HL-60 (cell line): ENCODE measurements around the gene MYCBP2.

Experiments used
- GABPA ChIP-seq: IDR thresholded peaks from 2 replicates; pipeline ENCODE4 v1.6.1; 2012; ENCODE audit warnings: low read depth
- POLR2AphosphoS5 ChIP-seq: IDR thresholded peaks from 2 replicates; pipeline ENCODE4 v1.6.1; 2012; ENCODE audit warnings: low read depth
- SPI1 ChIP-seq: IDR thresholded peaks from 2 replicates; pipeline ENCODE4 v1.6.1; 2012; ENCODE audit warnings: low read depth, mild to moderate bottlenecking, borderline replicate concordance
- TF ChIP-seq, protein P1 (sequence below): IDR thresholded peaks from one replicate; pipeline ENCODE4 v1.5.1; 2011; ENCODE audit warnings: low read length, control low read depth, inconsistent platforms; ENCODE audit not compliant: insufficient read depth
- TF ChIP-seq, protein P2 (sequence below): IDR thresholded peaks from 2 replicates; pipeline ENCODE4 v1.6.1; 2012; ENCODE audit warnings: low read depth; ENCODE audit not compliant: insufficient replicate concordance

DNA sequence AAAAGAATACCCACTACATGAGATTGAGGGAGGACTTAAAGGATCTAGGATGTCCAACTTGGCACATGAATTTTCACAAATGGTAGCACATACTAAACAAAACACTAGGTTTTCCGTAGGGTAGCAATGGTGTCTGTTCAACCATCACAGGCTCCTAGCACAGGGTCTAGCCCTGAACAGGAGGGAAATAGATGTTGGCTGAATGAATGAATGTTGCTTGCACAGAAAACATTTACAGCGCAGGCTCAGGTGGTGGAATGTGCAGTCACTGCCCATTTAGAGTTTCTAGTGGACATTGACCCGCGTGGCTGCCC lies 1.9 kb upstream of the MYCBP2 start:
- TF ChIP-seq, protein P1, sequence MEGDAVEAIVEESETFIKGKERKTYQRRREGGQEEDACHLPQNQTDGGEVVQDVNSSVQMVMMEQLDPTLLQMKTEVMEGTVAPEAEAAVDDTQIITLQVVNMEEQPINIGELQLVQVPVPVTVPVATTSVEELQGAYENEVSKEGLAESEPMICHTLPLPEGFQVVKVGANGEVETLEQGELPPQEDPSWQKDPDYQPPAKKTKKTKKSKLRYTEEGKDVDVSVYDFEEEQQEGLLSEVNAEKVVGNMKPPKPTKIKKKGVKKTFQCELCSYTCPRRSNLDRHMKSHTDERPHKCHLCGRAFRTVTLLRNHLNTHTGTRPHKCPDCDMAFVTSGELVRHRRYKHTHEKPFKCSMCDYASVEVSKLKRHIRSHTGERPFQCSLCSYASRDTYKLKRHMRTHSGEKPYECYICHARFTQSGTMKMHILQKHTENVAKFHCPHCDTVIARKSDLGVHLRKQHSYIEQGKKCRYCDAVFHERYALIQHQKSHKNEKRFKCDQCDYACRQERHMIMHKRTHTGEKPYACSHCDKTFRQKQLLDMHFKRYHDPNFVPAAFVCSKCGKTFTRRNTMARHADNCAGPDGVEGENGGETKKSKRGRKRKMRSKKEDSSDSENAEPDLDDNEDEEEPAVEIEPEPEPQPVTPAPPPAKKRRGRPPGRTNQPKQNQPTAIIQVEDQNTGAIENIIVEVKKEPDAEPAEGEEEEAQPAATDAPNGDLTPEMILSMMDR: no peak
- TF ChIP-seq, protein P2, sequence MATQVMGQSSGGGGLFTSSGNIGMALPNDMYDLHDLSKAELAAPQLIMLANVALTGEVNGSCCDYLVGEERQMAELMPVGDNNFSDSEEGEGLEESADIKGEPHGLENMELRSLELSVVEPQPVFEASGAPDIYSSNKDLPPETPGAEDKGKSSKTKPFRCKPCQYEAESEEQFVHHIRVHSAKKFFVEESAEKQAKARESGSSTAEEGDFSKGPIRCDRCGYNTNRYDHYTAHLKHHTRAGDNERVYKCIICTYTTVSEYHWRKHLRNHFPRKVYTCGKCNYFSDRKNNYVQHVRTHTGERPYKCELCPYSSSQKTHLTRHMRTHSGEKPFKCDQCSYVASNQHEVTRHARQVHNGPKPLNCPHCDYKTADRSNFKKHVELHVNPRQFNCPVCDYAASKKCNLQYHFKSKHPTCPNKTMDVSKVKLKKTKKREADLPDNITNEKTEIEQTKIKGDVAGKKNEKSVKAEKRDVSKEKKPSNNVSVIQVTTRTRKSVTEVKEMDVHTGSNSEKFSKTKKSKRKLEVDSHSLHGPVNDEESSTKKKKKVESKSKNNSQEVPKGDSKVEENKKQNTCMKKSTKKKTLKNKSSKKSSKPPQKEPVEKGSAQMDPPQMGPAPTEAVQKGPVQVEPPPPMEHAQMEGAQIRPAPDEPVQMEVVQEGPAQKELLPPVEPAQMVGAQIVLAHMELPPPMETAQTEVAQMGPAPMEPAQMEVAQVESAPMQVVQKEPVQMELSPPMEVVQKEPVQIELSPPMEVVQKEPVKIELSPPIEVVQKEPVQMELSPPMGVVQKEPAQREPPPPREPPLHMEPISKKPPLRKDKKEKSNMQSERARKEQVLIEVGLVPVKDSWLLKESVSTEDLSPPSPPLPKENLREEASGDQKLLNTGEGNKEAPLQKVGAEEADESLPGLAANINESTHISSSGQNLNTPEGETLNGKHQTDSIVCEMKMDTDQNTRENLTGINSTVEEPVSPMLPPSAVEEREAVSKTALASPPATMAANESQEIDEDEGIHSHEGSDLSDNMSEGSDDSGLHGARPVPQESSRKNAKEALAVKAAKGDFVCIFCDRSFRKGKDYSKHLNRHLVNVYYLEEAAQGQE: no peak
- TF ChIP-seq GABPA (no peak), POLR2AphosphoS5 (no peak), SPI1 (no peak)
